Mesothelial cell of epicardium (in vitro differentiated cells): ENCODE results near the gene RAMP2. TPM values are rescaled to one million over a fixed set of nuclear protein-coding genes. Genes with fewer than 3 reads are reported as not detected.

Source experiments
- total RNA-seq: library from RNA; stranded (reverse); gene quantifications from 3 replicates; pipeline ENCODE4 v1.2.1, GENCODE V29; 2021

Gene RAMP2
- total RNA-seq, 1 donor from 2014 or later: 22.3 TPM

Other genes starting within 250 kb of the RAMP2 start
- 31.0 to 31.9 TPM (median 31.5 TPM) in 3 replicates for gene NAGLU, start 225.0 kb upstream of the RAMP2 start, total RNA-seq
- 1.6 to 3.0 TPM (median 2.2 TPM) in 3 replicates for gene HSD17B1, start 208.3 kb upstream of the RAMP2 start, total RNA-seq
- 60.7 to 62.0 TPM (median 61.4 TPM) in 3 replicates for gene COASY, start 199.1 kb upstream of the RAMP2 start, total RNA-seq
- gene MLX, start 194.1 kb upstream of the RAMP2 start, total RNA-seq: 26.1 to 27.8 TPM (median 27.0 TPM) in 3 replicates
- gene PSMC3IP, start 183.5 kb upstream of the RAMP2 start, total RNA-seq: 8.3 to 9.8 TPM (median 9.7 TPM) in 3 replicates
- gene RETREG3, start 151.9 kb upstream of the RAMP2 start, total RNA-seq: 77.7 to 79.1 TPM (median 77.8 TPM) in 3 replicates
- 35.0 to 42.9 TPM (median 38.4 TPM) in 3 replicates for gene TUBG1, start 151.5 kb upstream of the RAMP2 start, total RNA-seq
- gene TUBG2, start 101.9 kb upstream of the RAMP2 start, total RNA-seq: 30.6 to 33.7 TPM (median 33.4 TPM) in 3 replicates
- gene PLEKHH3, start 84.2 kb upstream of the RAMP2 start, total RNA-seq: 35.9 to 38.2 TPM (median 37.8 TPM) in 3 replicates
- 2.0 to 2.3 TPM (median 2.1 TPM) in 3 replicates for gene CCR10, start 79.4 kb upstream of the RAMP2 start, total RNA-seq
- gene CNTNAP1, start 78.7 kb upstream of the RAMP2 start, total RNA-seq: 20.5 to 23.1 TPM (median 20.9 TPM) in 3 replicates
- 38.4 to 45.1 TPM (median 42.5 TPM) in 3 replicates for gene EZH1, start 16.2 kb upstream of the RAMP2 start, total RNA-seq
- gene VPS25, start 12.2 kb downstream of the RAMP2 start, total RNA-seq: 59.4 to 65.0 TPM (median 64.9 TPM) in 3 replicates
- 1.3 to 1.8 TPM (median 1.7 TPM) in 3 replicates for gene WNK4, start 19.4 kb downstream of the RAMP2 start, total RNA-seq
- gene COA3, start 37.5 kb downstream of the RAMP2 start, total RNA-seq: 52.4 to 57.4 TPM (median 54.3 TPM) in 3 replicates
- gene CNTD1, start 37.6 kb downstream of the RAMP2 start, total RNA-seq: 0.09 to 0.14 TPM in 2 of 3 replicates, not detected in the other
- 54.5 to 55.8 TPM (median 55.2 TPM) in 3 replicates for gene BECN1, start 63.1 kb downstream of the RAMP2 start, total RNA-seq
- gene PSME3, start 72.2 kb downstream of the RAMP2 start, total RNA-seq: 88.7 to 92.8 TPM (median 92.0 TPM) in 3 replicates
- 3.0 to 3.8 TPM (median 3.4 TPM) in 3 replicates for gene AOC2, start 83.4 kb downstream of the RAMP2 start, total RNA-seq
- 1.5 to 2.3 TPM (median 1.9 TPM) in 3 replicates for gene AOC3, start 90.0 kb downstream of the RAMP2 start, total RNA-seq
- not detected in 3 replicates for gene G6PC1, start 139.6 kb downstream of the RAMP2 start, total RNA-seq
- 58.6 to 66.0 TPM (median 59.1 TPM) in 3 replicates for gene AARSD1, start 203.2 kb downstream of the RAMP2 start, total RNA-seq
- 1.5 to 2.0 TPM (median 1.6 TPM) in 3 replicates for gene PTGES3L, start 218.9 kb downstream of the RAMP2 start, total RNA-seq
- gene RUNDC1, start 219.3 kb downstream of the RAMP2 start, total RNA-seq: 13.1 to 13.9 TPM (median 13.2 TPM) in 3 replicates
- gene RPL27, start 237.2 kb downstream of the RAMP2 start, total RNA-seq: 1,019 to 1,067 TPM (median 1,060 TPM) in 3 replicates
- 5.6 to 6.3 TPM (median 5.9 TPM) in 3 replicates for gene IFI35, start 245.6 kb downstream of the RAMP2 start, total RNA-seq